GM18498 (cell line): ENCODE data around the gene S100P.

Source experiments
- ATAC-seq: cut with Tn5 transposase; IDR thresholded peaks from one replicate; pipeline ENCODE4 v1.9.1; 2021; ENCODE audit warnings: mild to moderate bottlenecking, moderate library complexity; ENCODE audit not compliant: unreplicated experiment

Gene S100P

GRCh38 chr4:6695660-6696610, 2.3 kb downstream of the S100P start:
- ATAC-seq: no peak

GRCh38 chr4:6696611-6697010, 2.9 kb downstream of the S100P start:
- ATAC-seq: no peak

DNA sequence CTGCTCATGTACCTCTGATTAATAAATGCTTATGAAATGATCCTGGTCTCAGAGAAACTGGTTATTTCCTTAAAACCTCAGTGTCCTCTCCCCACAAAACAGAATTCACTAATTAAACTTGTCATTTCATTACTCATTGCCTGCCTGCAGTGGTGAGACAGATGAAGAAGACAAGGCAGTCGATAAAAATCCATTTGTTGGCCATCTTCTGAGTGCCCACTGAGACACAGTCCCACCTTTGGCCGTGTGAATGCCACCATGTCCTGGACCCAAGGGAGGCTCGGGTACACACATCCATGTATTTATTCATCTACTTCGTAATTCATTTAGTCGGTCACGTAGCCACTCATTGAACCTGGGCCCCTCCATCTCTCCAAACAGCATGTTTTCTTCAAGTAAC, 3.5 kb downstream of the S100P start:
- ATAC-seq: no peak

- no peak for ATAC-seq
These were observed 5.7 kb downstream of the S100P start for GRCh38 chr4:6699388-6699787.

- no peak for ATAC-seq
These were observed 6.2 kb downstream of the S100P start for GRCh38 chr4:6699903-6700302.

GRCh38 chr4:6701371-6701770, 7.7 kb downstream of the S100P start:
- no peak for ATAC-seq

- no peak for ATAC-seq
These were observed 9.1 kb downstream of the S100P start for GRCh38 chr4:6702761-6703160.

DNA sequence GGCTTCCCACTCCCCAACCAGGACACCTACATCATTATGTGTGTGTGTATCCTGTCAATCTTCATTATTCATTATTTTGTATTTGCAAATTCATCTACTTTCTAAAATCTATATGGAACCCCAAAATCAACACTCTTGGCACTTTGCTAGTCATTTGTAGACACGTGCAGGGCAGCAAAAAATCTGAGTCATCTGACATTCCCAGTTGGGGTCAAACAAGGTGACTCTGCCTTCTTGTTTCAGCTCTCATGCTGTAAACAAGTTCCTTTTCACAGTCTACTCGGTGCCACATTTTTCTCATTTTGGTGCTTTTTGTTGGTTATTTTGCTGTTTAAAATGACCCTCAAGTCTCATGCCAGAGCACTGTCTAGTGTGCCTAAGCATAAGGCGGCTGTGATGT, 10.1 kb downstream of the S100P start:
- ATAC-seq: no peak

GRCh38 chr4:6705646-6706045, 12.0 kb downstream of the S100P start:
- ATAC-seq: no peak

DNA sequence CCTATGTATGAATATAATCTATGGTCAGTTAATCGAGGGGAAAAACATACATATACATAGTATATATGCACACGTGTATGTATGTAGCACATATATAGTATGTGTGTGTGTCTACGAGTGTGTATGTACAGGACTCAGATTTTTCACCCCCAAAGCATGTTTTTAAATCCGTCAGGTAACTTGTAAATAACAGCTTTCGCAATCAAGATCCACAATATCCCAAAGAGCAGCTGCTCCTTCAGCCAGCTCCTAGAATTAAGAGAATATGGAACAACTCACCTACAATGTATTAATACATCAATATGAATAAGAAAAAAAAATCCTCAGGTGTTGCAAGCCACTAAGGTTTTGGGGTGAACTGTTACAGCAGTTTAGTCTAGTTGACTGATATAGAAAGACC, 12.5 kb downstream of the S100P start:
- ATAC-seq: no peak

- peak; percentile 70 for ATAC-seq
These were observed 15.8 kb downstream of the S100P start, which contains the start of gene MRFAP1L1 for GRCh38 chr4:6709230-6710114. TSS of gene MRFAP1L1 (minus strand) at chr4:6709865. CDS start at chr4:6709629, 236 bp downstream.

DNA sequence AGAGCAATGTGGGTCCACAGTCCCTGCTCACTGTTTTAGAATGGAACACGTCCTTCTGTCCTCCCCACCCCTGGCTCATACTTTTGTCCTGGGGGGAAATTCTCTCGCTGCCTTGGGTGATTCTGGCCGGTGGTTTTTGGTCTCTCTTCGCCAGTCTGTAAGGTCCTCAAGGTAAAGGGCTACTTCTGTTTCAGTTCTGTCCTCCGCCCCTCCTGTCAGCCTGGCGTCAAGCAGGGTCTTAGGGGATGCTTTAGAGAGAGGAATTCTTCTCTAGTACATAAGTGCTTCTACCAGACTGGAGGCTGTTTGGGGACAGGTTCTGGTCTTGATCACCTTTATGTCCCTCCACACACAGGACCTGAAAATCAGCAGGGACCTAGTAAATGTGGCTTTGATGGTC, 16.6 kb downstream of the S100P start:
- no peak for ATAC-seq

GRCh38 chr4:6710996-6711395, 17.3 kb downstream of the S100P start:
- ATAC-seq: no peak

- ATAC-seq: no peak
These were observed 21.3 kb downstream of the S100P start for GRCh38 chr4:6714954-6715353.

DNA sequence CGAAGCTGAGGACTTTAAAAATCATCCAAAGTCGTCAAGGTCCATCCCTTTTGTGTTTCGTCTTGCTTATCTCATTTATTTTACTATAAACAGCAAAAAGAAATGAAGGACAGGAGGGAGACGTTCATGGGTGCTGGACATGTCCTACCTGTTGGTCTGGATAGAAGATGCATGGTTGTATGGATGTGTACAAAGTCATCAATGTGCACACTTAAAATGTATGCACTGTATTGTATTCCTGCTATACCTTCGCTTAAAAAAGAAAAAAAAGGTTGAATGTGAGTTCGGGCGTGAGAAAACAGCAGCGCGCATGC, 22.0 kb downstream of the S100P start:
- ATAC-seq: no peak

DNA sequence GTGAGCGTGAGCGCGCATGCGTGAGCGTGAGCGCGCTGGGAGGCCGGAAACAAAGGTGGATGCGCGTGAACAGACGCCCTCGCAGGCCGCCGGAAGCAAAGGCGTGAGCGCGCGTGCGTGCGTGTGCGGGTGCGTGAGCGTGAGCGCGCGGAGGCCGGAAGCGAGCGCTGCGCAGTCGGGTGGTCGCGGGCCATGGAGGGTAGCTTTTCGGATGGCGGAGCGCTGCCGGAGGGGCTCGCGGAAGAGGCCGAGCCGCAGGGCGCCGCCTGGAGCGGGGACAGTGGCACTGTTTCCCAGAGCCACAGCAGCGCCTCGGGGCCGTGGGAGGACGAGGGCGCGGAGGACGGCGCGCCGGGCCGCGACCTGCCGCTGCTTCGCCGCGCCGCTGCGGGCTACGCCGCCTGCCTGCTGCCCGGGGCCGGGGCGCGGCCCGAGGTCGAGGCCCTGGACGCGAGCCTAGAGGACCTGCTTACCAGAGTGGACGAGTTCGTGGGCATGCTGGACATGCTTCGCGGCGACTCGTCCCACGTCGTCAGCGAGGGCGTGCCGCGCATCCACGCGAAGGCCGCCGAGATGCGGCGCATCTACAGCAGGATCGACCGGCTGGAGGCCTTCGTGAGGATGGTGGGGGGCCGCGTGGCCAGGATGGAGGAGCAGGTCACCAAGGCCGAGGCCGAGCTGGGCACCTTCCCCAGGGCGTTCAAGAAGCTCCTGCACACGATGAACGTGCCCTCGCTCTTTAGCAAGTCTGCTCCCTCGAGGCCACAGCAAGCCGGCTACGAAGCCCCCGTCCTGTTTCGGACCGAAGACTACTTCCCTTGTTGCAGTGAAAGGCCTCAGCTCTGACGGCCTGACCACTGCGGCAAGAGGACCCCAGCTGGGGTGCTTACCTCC, 22.6 kb downstream of the S100P start, which contains the start of gene BLOC1S4:
BLOC1S4 (plus strand) TSS at position 157 of the 894 bp plus-strand sequence; CDS start at position 193, 36 bp downstream.
- peak; percentile 85 for ATAC-seq

- ATAC-seq: no peak
These were observed 23.4 kb downstream of the S100P start for GRCh38 chr4:6716958-6717655.

- ATAC-seq: no peak
These were observed 25.4 kb downstream of the S100P start for GRCh38 chr4:6718932-6719610.

- no peak for ATAC-seq
These were observed 26.0 kb downstream of the S100P start for GRCh38 chr4:6719611-6720179.
